Inferior parietal cortex (tissue), 1 donor: ENCODE results near the gene ABRAXAS1.
"Not testable (repeated sequence)": the region's sequence is repeated elsewhere in the genome, so short reads cannot be mapped to it uniquely, and the experiment has no call there.

ENCODE experiments used
- DNase-seq: peaks from one replicate; pipeline ENCODE4 v3.0.0-alpha.2; 2016; ENCODE audit errors: extremely low spot score

Gene ABRAXAS1

GRCh38 chr4:83484500-83485461 is at the start of gene ABRAXAS1:
ABRAXAS1 (minus strand) TSS chr4:83485100; CDS start chr4:83485072, 28 bp downstream.
- DNase-seq, result peak; percentile 90

- no peak for DNase-seq
These were observed 42.8 kb upstream of the ABRAXAS1 start for GRCh38 chr4:83527671-83528070.

- DNase-seq, result no peak
These were observed 37.3 kb upstream of the ABRAXAS1 start for GRCh38 chr4:83522239-83522638.

GRCh38 chr4:83516042-83516772 is 31.3 kb upstream of the ABRAXAS1 start:
- DNase-seq, result no peak

GRCh38 chr4:83510442-83510841 is 25.5 kb upstream of the ABRAXAS1 start:
- DNase-seq, result no peak

- peak; percentile 13 for DNase-seq
These were observed 24.3 kb upstream of the ABRAXAS1 start for GRCh38 chr4:83509156-83509585.

- DNase-seq, result no peak
These were observed 20.1 kb upstream of the ABRAXAS1 start for GRCh38 chr4:83504996-83505395.

GRCh38 chr4:83504503-83504902 is 19.6 kb upstream of the ABRAXAS1 start:
- no peak for DNase-seq

- no peak for DNase-seq
These were observed 19.1 kb upstream of the ABRAXAS1 start for GRCh38 chr4:83503974-83504373.

GRCh38 chr4:83501671-83502070 is 16.8 kb upstream of the ABRAXAS1 start:
- not testable (repeated sequence) for DNase-seq

- DNase-seq, result no peak
These were observed 13.3 kb upstream of the ABRAXAS1 start for GRCh38 chr4:83498187-83498586.

- DNase-seq, result not testable (repeated sequence)
These were observed 11.4 kb upstream of the ABRAXAS1 start for GRCh38 chr4:83496085-83496917.

GRCh38 chr4:83490876-83491450 is 6.1 kb upstream of the ABRAXAS1 start:
- no peak for DNase-seq

GRCh38 chr4:83489711-83490326 is 4.9 kb upstream of the ABRAXAS1 start:
- DNase-seq, result no peak

- DNase-seq, result no peak
These were observed 1.7 kb upstream of the ABRAXAS1 start for GRCh38 chr4:83486457-83487129.

- DNase-seq, result no peak
These were observed 10.9 kb downstream of the ABRAXAS1 start for GRCh38 chr4:83473966-83474365.

- DNase-seq, result no peak
These were observed 11.5 kb downstream of the ABRAXAS1 start for GRCh38 chr4:83473423-83473822.

- no peak for DNase-seq
These were observed 28.8 kb downstream of the ABRAXAS1 start for GRCh38 chr4:83456184-83456501.

GRCh38 chr4:83455281-83456183 is 29.4 kb downstream of the ABRAXAS1 start, which contains the start of the genes HELQ and MRPS18C:
HELQ (minus strand) TSS chr4:83455823; CDS start chr4:83455693, 130 bp downstream.
MRPS18C (plus strand) TSS chr4:83456058; CDS start chr4:83456078, 20 bp downstream.
- peak; percentile 100 for DNase-seq
